NCI-H1105 (cell line): ENCODE results near the gene HECW1.
"Not testable (repeated sequence)": the region's sequence is repeated elsewhere in the genome, so short reads cannot be mapped to it uniquely, and the experiment has no call there.

Source experiments
- DNase-seq: peaks from one replicate; lab custom pipeline; 2025; lab: John Stamatoyannopoulos, UW

Gene HECW1

GRCh38 chr7:43208242-43208641 is 95.8 kb downstream of the HECW1 start:
- no peak for DNase-seq

- DNase-seq = not testable (repeated sequence)
Measured at GRCh38 chr7:43210539-43210938, 98.1 kb downstream of the HECW1 start.

GRCh38 chr7:43211286-43211685 is 98.8 kb downstream of the HECW1 start:
- DNase-seq = no peak

GRCh38 chr7:43211693-43212092 is 99.2 kb downstream of the HECW1 start:
- DNase-seq = no peak

- DNase-seq = no peak
Measured at GRCh38 chr7:43212921-43213320, 100.5 kb downstream of the HECW1 start.

GRCh38 chr7:43215061-43215460 is 102.6 kb downstream of the HECW1 start:
- DNase-seq = no peak

- no peak for DNase-seq
Measured at GRCh38 chr7:43217055-43217454, 104.6 kb downstream of the HECW1 start.

- DNase-seq = not testable (repeated sequence)
Measured at GRCh38 chr7:43218901-43219300, 106.5 kb downstream of the HECW1 start.

GRCh38 chr7:43220250-43220649 is 107.8 kb downstream of the HECW1 start:
- DNase-seq = no peak

- no peak for DNase-seq
Measured at GRCh38 chr7:43220742-43221141, 108.3 kb downstream of the HECW1 start.

- DNase-seq = no peak
Measured at GRCh38 chr7:43229801-43230200, 117.4 kb downstream of the HECW1 start.

- no peak for DNase-seq
Measured at GRCh38 chr7:43232366-43232765, 119.9 kb downstream of the HECW1 start.

GRCh38 chr7:43234073-43234472 is 121.6 kb downstream of the HECW1 start:
- no peak for DNase-seq

- DNase-seq = no peak
Measured at GRCh38 chr7:43234968-43235367, 122.5 kb downstream of the HECW1 start.

GRCh38 chr7:43240565-43240964 is 128.1 kb downstream of the HECW1 start:
- no peak for DNase-seq

GRCh38 chr7:43242628-43243255 is 130.3 kb downstream of the HECW1 start:
- no peak for DNase-seq

- DNase-seq = no peak
Measured at GRCh38 chr7:43244232-43244631, 131.8 kb downstream of the HECW1 start.

- DNase-seq = no peak
Measured at GRCh38 chr7:43244784-43245183, 132.3 kb downstream of the HECW1 start.

GRCh38 chr7:43247757-43248156 is 135.3 kb downstream of the HECW1 start:
- no peak for DNase-seq

- no peak for DNase-seq
Measured at GRCh38 chr7:43248553-43248952, 136.1 kb downstream of the HECW1 start.

GRCh38 chr7:43248961-43249822 is 136.7 kb downstream of the HECW1 start:
- DNase-seq = no peak

- no peak for DNase-seq
Measured at GRCh38 chr7:43249823-43250145, 137.3 kb downstream of the HECW1 start.

- peak; percentile 69 for DNase-seq
Measured at GRCh38 chr7:43260980-43261878, 148.8 kb downstream of the HECW1 start.
